GM10248 (cell line): ENCODE data around the gene XPO5.

Experiments
- CTCF ChIA-PET: fragments of 300-600 bp; sonication (Branson Sonifier 250); formaldehyde crosslinking; extraction: SDS; loops from one replicate; lab custom pipeline; 2021; ENCODE audit warnings: antibody characterized with exemption; lab: Yijun Ruan, JAX
- POLR2A ChIA-PET: fragments of 350-650 bp; sonication (Branson Sonifier 250); formaldehyde crosslinking; extraction: SDS; loops from one replicate; lab custom pipeline; 2020; ENCODE audit warnings: antibody characterized with exemption; lab: Yijun Ruan, JAX
- DNase-seq: peaks from one replicate; pipeline ENCODE4 v3.0.0; 2012; ENCODE audit errors: extremely low spot score
- CTCF ChIP-seq: IDR thresholded peaks from 2 replicates; pipeline ENCODE4 v1.5.1; 2012; ENCODE audit warnings: mild to moderate bottlenecking, low read depth; ENCODE audit errors: extremely low read depth, missing control alignments, control extremely low read depth

The XPO5 gene

GRCh38 chr6:43621836-43622180, 46.0 kb upstream of the XPO5 start:
- ChIA-PET CTCF (interaction anchor here (1.1 to 5.6 kb wide), 2 partner anchors 11 to 13 kb away, joined by 3 to 37 read pairs; no protein-coding TSS in a partner anchor), POLR2A (no interaction called here)
- no peak for TF ChIP-seq CTCF
- no peak for DNase-seq

GRCh38 chr6:43621078-43621835, 45.4 kb upstream of the XPO5 start:
- no peak for DNase-seq
- POLR2A ChIA-PET: no interaction called here
- CTCF ChIA-PET: interaction anchor here (1.1 to 5.6 kb wide), 2 partner anchors 11 to 13 kb away, joined by 3 to 37 read pairs; no protein-coding TSS in a partner anchor
- no peak for TF ChIP-seq CTCF

- TF ChIP-seq CTCF: no peak
- POLR2A ChIA-PET: no interaction called here
- no peak for DNase-seq
- CTCF ChIA-PET: interaction anchor here (5.6 kb wide), 1 partner anchor 8 kb away, joined by 37 read pairs; no protein-coding TSS in a partner anchor
These were observed 41.1 kb upstream of the XPO5 start for GRCh38 chr6:43616725-43617472.

GRCh38 chr6:43614396-43614730, 38.5 kb upstream of the XPO5 start:
- ChIA-PET POLR2A (no interaction called here), CTCF (interaction anchor here (2.0 to 2.8 kb wide), 2 partner anchors 10 to 155 kb away, joined by 6 to 9 read pairs; partner anchors contain the start of gene VEGFA)
- no peak for TF ChIP-seq CTCF
- DNase-seq: no peak

- ChIA-PET POLR2A (no interaction called here), CTCF (interaction anchor here (2.0 to 2.8 kb wide), 2 partner anchors 10 to 156 kb away, joined by 6 to 9 read pairs; partner anchors contain the start of gene VEGFA)
- no peak for TF ChIP-seq CTCF
- DNase-seq: no peak
These were observed 38.0 kb upstream of the XPO5 start for GRCh38 chr6:43613721-43614395.

GRCh38 chr6:43610431-43610830, 34.6 kb upstream of the XPO5 start:
- no peak for DNase-seq
- POLR2A ChIA-PET: interaction anchor here (1.0 kb wide), 1 partner anchor 19 kb away, joined by 3 read pairs; the partner anchor contains the start of gene GTPBP2
- CTCF ChIA-PET: interaction anchor here (0.9 to 2.3 kb wide), 11 partner anchors 8 to 469 kb away, joined by 3 to 6 read pairs (median 3); partner anchors contain the start of gene GTPBP2
- no peak for TF ChIP-seq CTCF
